GM23338 (cell line): ENCODE measurements around the gene NCAPH2. TPM values are rescaled to one million over a fixed set of nuclear protein-coding genes. Genes with fewer than 3 reads are reported as not detected.
A peak's percentile ranks its signal among the peaks of the same experiment; 100 is the strongest.

Experiments
- ATAC-seq: fragments of 200-7000 bp; cut with Tn5 transposase; 3 replicates; pipeline ENCODE4 v1.9.1; 2020
- DNase-seq: peaks from one replicate; pipeline ENCODE4 v3.0.0-alpha.2; 2015; ENCODE audit warnings: low spot score
- H2AFZ ChIP-seq: fragments of 200-600 bp; sonication (generic); 2 replicates; pipeline ENCODE4 v1.8.0; 2016; ENCODE audit warnings: antibody characterized with exemption, mild to moderate bottlenecking, moderate library complexity
- H3F3A ChIP-seq: fragments of 200-600 bp; sonication (generic); replicated peaks from 2 replicates; pipeline ENCODE4 v1.8.0; 2017; ENCODE audit warnings: antibody characterized with exemption, mixed run types, low read depth
- H3K27ac ChIP-seq: fragments of 200-600 bp; sonication (generic); 2 replicates; pipeline ENCODE4 v1.6.1; 2016; ENCODE audit warnings: low read depth
- H3K27me3 ChIP-seq: fragments of 200-600 bp; sonication (generic); 2 replicates; pipeline ENCODE4 v1.8.0; 2016; ENCODE audit warnings: mild to moderate bottlenecking, mixed run types, moderate library complexity; ENCODE audit not compliant: insufficient read depth
- H3K36me3 ChIP-seq: fragments of 200-600 bp; sonication (generic); 2 replicates; pipeline ENCODE4 v1.8.0; 2016; ENCODE audit warnings: mild to moderate bottlenecking; ENCODE audit not compliant: insufficient read depth
- H3K4me1 ChIP-seq: fragments of 200-600 bp; sonication (generic); 2 replicates; pipeline ENCODE4 v1.8.0; 2016; ENCODE audit warnings: mild to moderate bottlenecking, moderate library complexity; ENCODE audit not compliant: insufficient read depth
- H3K4me2 ChIP-seq: fragments of 200-600 bp; sonication (generic); 2 replicates; pipeline ENCODE4 v1.7.1; 2017; ENCODE audit warnings: mixed run types
- H3K4me3 ChIP-seq: fragments of 200-600 bp; sonication (generic); 2 replicates; pipeline ENCODE4 v1.6.1; 2016; ENCODE audit warnings: mixed run types
- H3K79me2 ChIP-seq: fragments of 200-600 bp; sonication (generic); replicated peaks from 2 replicates; pipeline ENCODE4 v1.8.0; 2017; ENCODE audit warnings: mild to moderate bottlenecking; ENCODE audit not compliant: insufficient read depth
- H3K9me2 ChIP-seq: fragments of 200-600 bp; sonication (generic); 2 replicates; pipeline ENCODE4 v1.8.0; 2017; ENCODE audit not compliant: insufficient read depth
- H4K20me1 ChIP-seq: fragments of 200-600 bp; sonication (generic); replicated peaks from 2 replicates; pipeline ENCODE4 v1.8.0; 2017; ENCODE audit warnings: mild to moderate bottlenecking; ENCODE audit not compliant: insufficient read depth
- H3K27ac Mint-ChIP-seq: 2 replicates; pipeline ENCODE4 v1.8.0; 2020; ENCODE audit warnings: inconsistent platforms, mild to moderate bottlenecking, moderate library complexity, mixed read lengths
- H3K27me3 Mint-ChIP-seq: 3 replicates; pipeline ENCODE4 v1.8.0; 2022; ENCODE audit warnings: low read depth, mild to moderate bottlenecking, moderate library complexity, mixed read lengths, inconsistent platforms; ENCODE audit not compliant: insufficient read depth, poor library complexity
- H3K36me3 Mint-ChIP-seq: 3 replicates; pipeline ENCODE4 v1.8.0; 2021; ENCODE audit warnings: low read depth, mild to moderate bottlenecking, inconsistent platforms, moderate library complexity, mixed read lengths
- H3K4me1 Mint-ChIP-seq: 3 replicates; pipeline ENCODE4 v1.8.0; 2020; ENCODE audit warnings: mild to moderate bottlenecking, inconsistent platforms, mixed read lengths
- H3K4me3 Mint-ChIP-seq: 3 replicates; pipeline ENCODE4 v1.8.0; 2021; ENCODE audit warnings: moderate library complexity, mild to moderate bottlenecking, inconsistent platforms, mixed read lengths
- H3K9me3 Mint-ChIP-seq: 3 replicates; pipeline ENCODE4 v1.8.0; 2020; ENCODE audit warnings: moderate library complexity, mild to moderate bottlenecking, inconsistent platforms, mixed read lengths
- CTCF ChIP-seq, 2 experiments: fragments of 200-600 bp in 1 of 2; sonication (generic) in 1 of 2; conservative IDR thresholded peaks; 2 replicates each; pipeline versions ENCODE4 v1.5.1 to v1.6.1; 2016 to 2017; ENCODE audit warnings: antibody characterized with exemption in 2 of 2, low read depth in 2 of 2, mild to moderate bottlenecking in 2 of 2, moderate library complexity in 1 of 2
- EZH2 ChIP-seq: fragments of 200-600 bp; sonication (generic); IDR thresholded peaks from one replicate; pipeline ENCODE4 v1.8.0; 2017; ENCODE audit warnings: antibody characterized with exemption, mild to moderate bottlenecking, low read depth; ENCODE audit not compliant: unreplicated experiment
- EZH2phosphoT487 ChIP-seq: fragments of 200-600 bp; sonication (generic); IDR thresholded peaks from one replicate; pipeline ENCODE4 v1.8.1; 2018; ENCODE audit warnings: antibody characterized with exemption; ENCODE audit not compliant: unreplicated experiment
- JUNB ChIP-seq: IDR thresholded peaks from one replicate; pipeline ENCODE4 v1.6.1; 2016; ENCODE audit warnings: antibody characterized with exemption; ENCODE audit not compliant: unreplicated experiment
- REST ChIP-seq: IDR thresholded peaks from one replicate; pipeline ENCODE4 v1.6.1; 2018; ENCODE audit warnings: antibody characterized with exemption; ENCODE audit not compliant: unreplicated experiment
- STAT1 ChIP-seq: IDR thresholded peaks from one replicate; pipeline ENCODE4 v1.6.1; 2016; ENCODE audit warnings: antibody characterized with exemption; ENCODE audit not compliant: unreplicated experiment
- ZNF331 ChIP-seq: fragments of 250-450 bp; sonication (Bioruptor Pico); IDR thresholded peaks from 2 replicates; pipeline ENCODE4 v1.5.0; 2020; ENCODE audit warnings: low read depth, mild to moderate bottlenecking, moderate library complexity
- polyA plus RNA-seq: library from polyadenylated mRNA; unstranded; fragments of >200 nt; fragmentation: Nextera tagmentation; extraction: Ambion mirVana; gene quantifications from 2 replicates; pipeline ENCODE4 v1.2.1, GENCODE V29; 2016
- total RNA-seq: library from RNA; depleted of rRNA; stranded (reverse); fragments of >200 nt; shearing (Covaris generic); gene quantifications from 2 replicates; pipeline ENCODE4 v1.2.3, GENCODE V29; 2014
- TF ChIP-seq, protein P1 (sequence below): IDR thresholded peaks from 2 replicates; pipeline ENCODE4 v1.6.1; 2016; ENCODE audit warnings: antibody characterized with exemption

Gene NCAPH2
- total and polyA plus RNA-seq, 2 experiments from 2014 or later = 52.2 to 76.1 TPM

- Histone ChIP-seq H3K36me3 (no peaks in the 10 kb centered on the region), H3K4me3 (peak overlapping the region; percentile 66), H2AFZ (peak overlapping the region; percentile 78), H3F3A (no peaks in the 10 kb centered on the region; the same call in none of the 2 replicates), H3K4me2 (peak overlapping the region; percentile 87), H4K20me1 (no peaks in the 10 kb centered on the region; the same call in none of the 2 replicates), H3K4me1 (0 out of 2 replicates have a peak, but pooled peaks cover 4% of the 10 kb centered on the region), H3K9me2 (no peaks in the 10 kb centered on the region), H3K79me2 (no peaks in the 10 kb centered on the region), H3K27ac (no peak overlapping the region), H3K27me3 (peaks cover 83% of the 10 kb centered on the region)
- Mint-ChIP-seq H3K9me3 (no peaks in the 10 kb centered on the region; the same call in 2 of the 3 replicates), H3K4me3 (peak overlapping the region; percentile 65), H3K4me1 (peaks cover 10% of the 10 kb centered on the region; the same call in 2 of the 3 replicates), H3K27ac (no peak overlapping the region), H3K36me3 (no peaks in the 10 kb centered on the region), H3K27me3 (peaks cover 77% of the 10 kb centered on the region)
- ATAC-seq (no peak), DNase-seq (no peak)
- TF ChIP-seq EZH2 (no peak), ZNF331 (CRISPR knock-in tag) (no peak), CTCF (conservative IDR thresholded peaks at IDR 0.05; ENCODE audit: low read depth in 2 of 2) (no peak), STAT1 (no peak), REST (no peak)
Observed at GRCh38 chr22:50530580-50530876, 22.5 kb downstream of the NCAPH2 start.

GRCh38 chr22:50530877-50531545 lies 23.0 kb downstream of the NCAPH2 start:
- H3K27me3 Mint-ChIP-seq = peaks cover 77% of the 10 kb centered on the region
- TF ChIP-seq JUNB = no peak
- no peak for TF ChIP-seq CTCF (conservative IDR thresholded peaks at IDR 0.05; ENCODE audit: low read depth in 2 of 2)
- TF ChIP-seq EZH2phosphoT487 = no peak
- TF ChIP-seq, protein P1, sequence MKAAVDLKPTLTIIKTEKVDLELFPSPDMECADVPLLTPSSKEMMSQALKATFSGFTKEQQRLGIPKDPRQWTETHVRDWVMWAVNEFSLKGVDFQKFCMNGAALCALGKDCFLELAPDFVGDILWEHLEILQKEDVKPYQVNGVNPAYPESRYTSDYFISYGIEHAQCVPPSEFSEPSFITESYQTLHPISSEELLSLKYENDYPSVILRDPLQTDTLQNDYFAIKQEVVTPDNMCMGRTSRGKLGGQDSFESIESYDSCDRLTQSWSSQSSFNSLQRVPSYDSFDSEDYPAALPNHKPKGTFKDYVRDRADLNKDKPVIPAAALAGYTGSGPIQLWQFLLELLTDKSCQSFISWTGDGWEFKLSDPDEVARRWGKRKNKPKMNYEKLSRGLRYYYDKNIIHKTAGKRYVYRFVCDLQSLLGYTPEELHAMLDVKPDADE = no peak

More at GRCh38 chr22:50530877-50531545, 23.0 kb downstream of the NCAPH2 start:
- Histone ChIP-seq H4K20me1 (no peaks in the 10 kb centered on the region; the same call in none of the 2 replicates), H2AFZ (peak overlapping the region; percentile 78), H3K27ac (no peak overlapping the region), H3K4me1 (0 out of 2 replicates have a peak, but pooled peaks cover 4% of the 10 kb centered on the region), H3K9me2 (no peaks in the 10 kb centered on the region), H3K79me2 (no peaks in the 10 kb centered on the region), H3F3A (no peaks in the 10 kb centered on the region; the same call in none of the 2 replicates), H3K36me3 (no peaks in the 10 kb centered on the region), H3K4me2 (peak overlapping the region; percentile 87), H3K4me3 (peak overlapping the region; percentile 66), H3K27me3 (peaks cover 83% of the 10 kb centered on the region)
- no peak overlapping the region for H3K27ac Mint-ChIP-seq
- ATAC-seq (peak; percentile 50), DNase-seq (peak; percentile 91)
- peak overlapping the region; percentile 65 for H3K4me3 Mint-ChIP-seq
- H3K36me3 Mint-ChIP-seq = no peaks in the 10 kb centered on the region
- H3K4me1 Mint-ChIP-seq = peaks cover 10% of the 10 kb centered on the region; the same call in 2 of the 3 replicates
- no peaks in the 10 kb centered on the region; the same call in 2 of the 3 replicates for H3K9me3 Mint-ChIP-seq
